Astrocyte (in vitro differentiated cells and primary cell): ENCODE measurements around the gene KCNB1. TPM values are rescaled to one million over a fixed set of nuclear protein-coding genes. Genes with fewer than 3 reads are reported as not detected.

Source experiments
- DNase-seq: peaks from one replicate; pipeline ENCODE4 v3.0.0-alpha.2; 2010; ENCODE audit warnings: low read depth
- FAIRE-seq: peaks from 2 replicates; lab custom pipeline; 2011; peaks lifted over from hg19 to GRCh38; lab: Jason Lieb, UNC
- H2AFZ ChIP-seq: 2 replicates; pipeline ENCODE4 v1.6.0; 2012; ENCODE audit warnings: low read depth, low read length, inconsistent platforms
- H3K27ac ChIP-seq: 2 replicates; pipeline ENCODE4 v1.5.1; 2011; ENCODE audit warnings: low read depth, low read length, inconsistent platforms
- H3K27me3 ChIP-seq: 2 replicates; pipeline ENCODE4 v1.6.0; 2011; ENCODE audit warnings: low read length, inconsistent platforms; ENCODE audit not compliant: insufficient read depth
- H3K36me3 ChIP-seq: 2 replicates; pipeline ENCODE4 v1.5.1; 2011; ENCODE audit warnings: low read length, inconsistent platforms; ENCODE audit not compliant: insufficient read depth
- H3K4me1 ChIP-seq: 2 replicates; pipeline ENCODE4 v1.5.1; 2011; ENCODE audit warnings: low read length, inconsistent platforms; ENCODE audit not compliant: insufficient read depth
- H3K4me2 ChIP-seq: 2 replicates; pipeline ENCODE4 v1.6.0; 2012; ENCODE audit warnings: low read length, inconsistent platforms
- H3K4me3 ChIP-seq: 2 replicates; pipeline ENCODE4 v1.5.1; 2011; ENCODE audit warnings: low read depth, mild to moderate bottlenecking, low read length, inconsistent platforms; ENCODE audit not compliant: insufficient read depth
- H3K79me2 ChIP-seq: 2 replicates; pipeline ENCODE4 v1.6.0; 2012; ENCODE audit warnings: mild to moderate bottlenecking, low read length, inconsistent platforms; ENCODE audit not compliant: insufficient read depth
- H3K9ac ChIP-seq: 2 replicates; pipeline ENCODE4 v1.6.0; 2012; ENCODE audit warnings: mild to moderate bottlenecking, low read length, inconsistent platforms
- H3K9me3 ChIP-seq: 2 replicates; pipeline ENCODE4 v1.5.1; 2012; ENCODE audit warnings: low read depth, mild to moderate bottlenecking, low read length, inconsistent platforms; ENCODE audit not compliant: insufficient read depth
- H4K20me1 ChIP-seq: 2 replicates; pipeline ENCODE4 v1.6.0; 2012; ENCODE audit warnings: low read length, inconsistent platforms; ENCODE audit not compliant: insufficient read depth
- H3K27ac Mint-ChIP-seq: one replicate; pipeline ENCODE4 v1.8.0; 2021; ENCODE audit warnings: mild to moderate bottlenecking, mixed read lengths; ENCODE audit not compliant: unreplicated experiment
- H3K27me3 Mint-ChIP-seq: one replicate; pipeline ENCODE4 v1.8.0; 2021; ENCODE audit warnings: low read depth, mixed read lengths; ENCODE audit not compliant: unreplicated experiment
- H3K36me3 Mint-ChIP-seq: one replicate; pipeline ENCODE4 v1.8.0; 2021; ENCODE audit warnings: low read depth, mixed read lengths; ENCODE audit not compliant: unreplicated experiment
- H3K4me1 Mint-ChIP-seq: one replicate; pipeline ENCODE4 v1.8.0; 2021; ENCODE audit warnings: low read depth, mixed read lengths; ENCODE audit not compliant: unreplicated experiment
- H3K4me3 Mint-ChIP-seq: one replicate; pipeline ENCODE4 v1.8.0; 2021; ENCODE audit warnings: mild to moderate bottlenecking, moderate library complexity, mixed read lengths; ENCODE audit not compliant: unreplicated experiment
- H3K9me3 Mint-ChIP-seq: one replicate; pipeline ENCODE4 v1.8.0; 2021; ENCODE audit warnings: mild to moderate bottlenecking, mixed read lengths; ENCODE audit not compliant: unreplicated experiment
- EZH2 ChIP-seq: IDR thresholded peaks from 2 replicates; pipeline ENCODE4 v1.6.1; 2012; ENCODE audit warnings: mild to moderate bottlenecking, low read length, inconsistent platforms; ENCODE audit not compliant: insufficient read depth
- total RNA-seq: library from RNA; stranded (reverse); gene quantifications from 2 replicates; pipeline ENCODE4 v1.2.1, GENCODE V29; 2021
- TF ChIP-seq, protein P1 (sequence below): IDR thresholded peaks from 2 replicates; pipeline ENCODE4 v1.5.1; 2011; ENCODE audit warnings: low read depth, mild to moderate bottlenecking, inconsistent platforms, low read length, moderate library complexity; ENCODE audit not compliant: insufficient read depth

Gene KCNB1
- total RNA-seq, 1 donor from 2014 or later: 0.48 TPM

DNA sequence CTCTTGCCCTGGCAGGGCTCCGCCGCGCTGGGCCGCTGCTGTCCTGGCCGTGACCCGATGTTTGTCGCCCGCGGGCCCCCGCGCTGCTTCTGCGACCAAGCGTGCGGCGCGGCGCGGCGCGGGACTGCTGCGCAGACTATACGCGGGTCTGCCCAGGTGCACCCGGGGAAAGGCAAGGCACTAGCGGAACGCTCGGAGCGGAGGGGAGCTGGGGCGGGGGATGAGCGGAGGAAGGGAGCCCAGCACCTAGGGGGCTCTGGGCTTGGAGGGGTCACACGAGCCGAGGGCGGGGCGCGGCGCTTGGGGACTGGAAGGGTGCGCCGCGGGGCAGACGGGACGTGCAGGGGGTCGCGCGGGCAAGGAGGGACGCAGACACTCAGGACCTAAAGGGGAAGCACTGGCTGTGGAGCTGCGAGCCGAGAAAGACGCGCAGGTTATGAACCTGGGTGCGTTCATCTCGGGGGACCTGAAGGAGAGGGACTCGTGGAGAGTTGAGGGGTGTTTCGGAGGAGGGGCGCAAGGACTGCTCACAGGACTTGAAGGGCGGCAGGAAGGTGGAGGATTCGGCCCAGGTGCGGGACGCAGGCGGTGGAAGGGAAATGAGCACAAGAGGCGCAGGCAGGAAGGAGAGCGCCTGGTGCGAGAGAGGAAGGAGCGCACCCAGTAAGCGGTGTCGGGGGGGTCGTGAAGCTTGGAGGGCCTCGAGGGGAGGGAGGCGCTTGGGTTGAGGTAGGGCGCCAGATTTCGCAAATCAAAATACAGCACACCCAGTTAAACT is 163.8 kb downstream of the KCNB1 start:
- H3K9me3 ChIP-seq: no peaks in the 10 kb centered on the region
- peaks cover 8% of the 10 kb centered on the region for H3K4me1 ChIP-seq
- H2AFZ ChIP-seq: peak overlapping the region; percentile 18
- FAIRE-seq: no peak
- H3K27me3 ChIP-seq: peaks cover 69% of the 10 kb centered on the region
- no peak overlapping the region for H3K9ac ChIP-seq
- H3K27ac ChIP-seq: no peak overlapping the region
- no peaks in the 10 kb centered on the region for H3K36me3 ChIP-seq
- Mint-ChIP-seq H3K36me3 (peaks cover 3% of the 10 kb centered on the region), H3K4me1 (peaks cover 1% of the 10 kb centered on the region), H3K4me3 (peak overlapping the region; percentile 62), H3K27ac (no peak overlapping the region), H3K27me3 (peaks cover 69% of the 10 kb centered on the region), H3K9me3 (no peaks in the 10 kb centered on the region)
- no peaks in the 10 kb centered on the region for H4K20me1 ChIP-seq
- peak overlapping the region; percentile 23 for H3K4me3 ChIP-seq
- no peaks in the 10 kb centered on the region for H3K79me2 ChIP-seq
- peak; percentile 100 for TF ChIP-seq EZH2
- TF ChIP-seq, protein P1, sequence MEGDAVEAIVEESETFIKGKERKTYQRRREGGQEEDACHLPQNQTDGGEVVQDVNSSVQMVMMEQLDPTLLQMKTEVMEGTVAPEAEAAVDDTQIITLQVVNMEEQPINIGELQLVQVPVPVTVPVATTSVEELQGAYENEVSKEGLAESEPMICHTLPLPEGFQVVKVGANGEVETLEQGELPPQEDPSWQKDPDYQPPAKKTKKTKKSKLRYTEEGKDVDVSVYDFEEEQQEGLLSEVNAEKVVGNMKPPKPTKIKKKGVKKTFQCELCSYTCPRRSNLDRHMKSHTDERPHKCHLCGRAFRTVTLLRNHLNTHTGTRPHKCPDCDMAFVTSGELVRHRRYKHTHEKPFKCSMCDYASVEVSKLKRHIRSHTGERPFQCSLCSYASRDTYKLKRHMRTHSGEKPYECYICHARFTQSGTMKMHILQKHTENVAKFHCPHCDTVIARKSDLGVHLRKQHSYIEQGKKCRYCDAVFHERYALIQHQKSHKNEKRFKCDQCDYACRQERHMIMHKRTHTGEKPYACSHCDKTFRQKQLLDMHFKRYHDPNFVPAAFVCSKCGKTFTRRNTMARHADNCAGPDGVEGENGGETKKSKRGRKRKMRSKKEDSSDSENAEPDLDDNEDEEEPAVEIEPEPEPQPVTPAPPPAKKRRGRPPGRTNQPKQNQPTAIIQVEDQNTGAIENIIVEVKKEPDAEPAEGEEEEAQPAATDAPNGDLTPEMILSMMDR: no peak
- no peak for DNase-seq
- H3K4me2 ChIP-seq: peak overlapping the region; percentile 76

DNA sequence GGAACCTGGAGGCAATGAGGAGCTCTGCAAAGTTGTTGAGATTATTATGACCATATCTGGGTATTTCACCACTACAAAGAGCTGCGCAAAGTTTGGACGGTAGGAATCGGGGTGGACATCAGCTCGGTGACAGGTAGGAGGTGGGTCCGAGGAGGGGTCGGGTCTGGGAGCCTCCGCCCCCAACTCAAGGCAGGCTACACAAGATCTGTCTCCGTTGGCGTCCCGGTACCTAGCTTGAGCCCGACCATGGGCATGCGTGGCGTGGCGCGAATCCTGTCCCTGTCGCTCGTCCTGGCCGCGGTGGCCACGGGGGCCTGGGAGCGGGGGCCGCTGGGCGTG is 164.4 kb downstream of the KCNB1 start:
- Histone ChIP-seq H3K27me3 (peaks cover 69% of the 10 kb centered on the region), H3K9ac (no peak overlapping the region), H4K20me1 (no peaks in the 10 kb centered on the region), H2AFZ (no peak overlapping the region), H3K36me3 (no peaks in the 10 kb centered on the region), H3K4me2 (peak overlapping the region; percentile 76), H3K27ac (no peak overlapping the region), H3K4me1 (peaks cover 6% of the 10 kb centered on the region), H3K79me2 (no peaks in the 10 kb centered on the region), H3K9me3 (no peaks in the 10 kb centered on the region), H3K4me3 (no peak overlapping the region)
- H3K27ac Mint-ChIP-seq: no peak overlapping the region
- peak overlapping the region; percentile 78 for H3K4me3 Mint-ChIP-seq
- no peaks in the 10 kb centered on the region for H3K4me1 Mint-ChIP-seq
- TF ChIP-seq, protein P1: no peak
- no peak for TF ChIP-seq EZH2
- DNase-seq (no peak), FAIRE-seq (no peak)
- peaks cover 74% of the 10 kb centered on the region for H3K27me3 Mint-ChIP-seq
- H3K9me3 Mint-ChIP-seq: no peaks in the 10 kb centered on the region
- peaks cover 3% of the 10 kb centered on the region for H3K36me3 Mint-ChIP-seq

DNA sequence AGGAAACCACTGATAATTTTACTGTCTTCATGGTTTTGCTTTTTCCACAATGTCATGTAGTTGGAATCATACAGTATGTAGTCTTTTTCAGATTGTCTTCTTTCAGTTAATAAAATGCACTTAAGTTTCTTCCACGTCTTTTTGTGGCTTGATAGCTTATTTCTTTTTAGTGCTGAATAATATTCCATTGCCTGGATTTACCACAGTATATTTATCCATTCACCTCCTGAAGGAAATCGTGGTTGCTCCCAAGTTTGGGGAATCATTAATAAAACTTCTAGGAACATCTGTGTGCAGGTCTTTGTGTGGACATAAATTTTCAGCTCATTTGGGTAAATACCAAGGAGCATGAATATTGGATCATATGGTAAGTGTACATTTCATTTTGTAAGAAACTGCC is 165.8 kb downstream of the KCNB1 start:
- Mint-ChIP-seq H3K27me3 (peaks cover 82% of the 10 kb centered on the region), H3K27ac (no peak overlapping the region), H3K4me3 (no peak overlapping the region), H3K9me3 (no peaks in the 10 kb centered on the region), H3K4me1 (no peaks in the 10 kb centered on the region), H3K36me3 (peaks cover 3% of the 10 kb centered on the region)
- FAIRE-seq: no peak
- Histone ChIP-seq H3K79me2 (no peaks in the 10 kb centered on the region), H4K20me1 (no peaks in the 10 kb centered on the region), H3K27ac (no peak overlapping the region), H3K27me3 (peaks cover 65% of the 10 kb centered on the region), H3K36me3 (no peaks in the 10 kb centered on the region), H2AFZ (no peak overlapping the region), H3K4me2 (no peak overlapping the region), H3K9ac (no peak overlapping the region), H3K4me3 (no peak overlapping the region), H3K9me3 (no peaks in the 10 kb centered on the region), H3K4me1 (peaks cover 6% of the 10 kb centered on the region)
- TF ChIP-seq, protein P1: no peak
- TF ChIP-seq EZH2: no peak
- DNase-seq: no peak
